H1 (cell line): ENCODE measurements around the gene PRR3. TPM values are rescaled to one million over a fixed set of nuclear protein-coding genes. Genes with fewer than 3 reads are reported as not detected.
"Not testable (repeated sequence)": the region's sequence is repeated elsewhere in the genome, so short reads cannot be mapped to it uniquely, and the experiment has no call there.

ENCODE experiments used
- CTCF ChIA-PET: fragments of 300-600 bp; sonication (Branson Sonifier 250); formaldehyde crosslinking; loops from one replicate; lab custom pipeline; 2021; ENCODE audit not compliant: partially characterized antibody; lab: Charles Lee
- POLR2A ChIA-PET: fragments of 300-600 bp; sonication (Branson Sonifier 250); formaldehyde crosslinking; loops from one replicate; lab custom pipeline; 2021; ENCODE audit warnings: inconsistent platforms; ENCODE audit not compliant: partially characterized antibody; lab: Charles Lee
- DNase-seq, 2 experiments: peaks; one replicate each; pipeline versions ENCODE4 v3.0.0 to v3.0.0-alpha.2; 2010 to 2022; ENCODE audit warnings: low spot score in 2 of 2, low read depth in 1 of 2, mixed read lengths in 1 of 2
- FAIRE-seq: peaks from 2 replicates; lab custom pipeline; 2011; peaks lifted over from hg19 to GRCh38; lab: Jason Lieb, UNC
- H2AFZ ChIP-seq: 2 replicates; pipeline ENCODE4 v1.8.1; 2012; ENCODE audit warnings: low read length, inconsistent platforms
- H2AK5ac ChIP-seq: 2 replicates; pipeline ENCODE4 v1.6.1; 2013; ENCODE audit warnings: low read depth, low read length
- H2BK120ac ChIP-seq: replicated peaks from 2 replicates; pipeline ENCODE3; 2013; ENCODE audit warnings: low read depth, low read length, inconsistent platforms
- H2BK12ac ChIP-seq: 2 replicates; pipeline ENCODE4 v1.6.1; 2013; ENCODE audit warnings: low read depth, low read length
- H2BK15ac ChIP-seq: 2 replicates; pipeline ENCODE4 v1.6.1; 2013; ENCODE audit warnings: low read length
- H2BK20ac ChIP-seq: 2 replicates; pipeline ENCODE4 v1.6.1; 2013; ENCODE audit warnings: low read length
- H2BK5ac ChIP-seq: 2 replicates; pipeline ENCODE4 v1.6.1; 2013; ENCODE audit warnings: low read depth, low read length
- H3K14ac ChIP-seq: 2 replicates; pipeline ENCODE4 v1.6.1; 2013; ENCODE audit warnings: inconsistent platforms; ENCODE audit not compliant: insufficient read length
- H3K18ac ChIP-seq: 2 replicates; pipeline ENCODE4 v1.6.1; 2013; ENCODE audit warnings: low read length; ENCODE audit errors: extremely low read depth
- H3K23ac ChIP-seq: 2 replicates; pipeline ENCODE4 v1.6.1; 2013; ENCODE audit warnings: inconsistent platforms; ENCODE audit not compliant: insufficient read length
- H3K23me2 ChIP-seq: 2 replicates; pipeline ENCODE4 v1.6.1; 2013; ENCODE audit warnings: low read depth, low read length
- H3K27ac ChIP-seq: 2 replicates; pipeline ENCODE4 v1.6.1; 2011; ENCODE audit warnings: low read depth, low read length, inconsistent platforms
- H3K27me3 ChIP-seq, 4 experiments: replicated peaks in 1 of 4; 1 replicate in 1 of 4; 2 replicates in 3 of 4; pipeline versions ENCODE4 v1.6.1 to v1.8.1; 2011 to 2013; ENCODE audit warnings: low read length in 3 of 4, mild to moderate bottlenecking in 3 of 4, inconsistent platforms in 2 of 4, mixed read lengths in 2 of 4, moderate library complexity in 1 of 4; ENCODE audit not compliant: control insufficient read depth in 3 of 4, insufficient read depth in 3 of 4; ENCODE audit errors: extremely low read depth in 1 of 4
- H3K36me3 ChIP-seq, 4 experiments: 2 replicates each; pipeline versions ENCODE4 v1.6.1 to v1.8.1; 2011 to 2013; ENCODE audit warnings: mild to moderate bottlenecking in 4 of 4, low read length in 3 of 4, moderate library complexity in 2 of 4, control low read depth in 1 of 4, inconsistent platforms in 1 of 4; ENCODE audit not compliant: insufficient read depth in 4 of 4, control insufficient read depth in 2 of 4
- H3K4ac ChIP-seq: replicated peaks from 2 replicates; pipeline ENCODE3; 2013; ENCODE audit warnings: low read length, low read depth, mixed read lengths, inconsistent platforms; ENCODE audit not compliant: insufficient read length
- H3K4me1 ChIP-seq, 4 experiments: replicated peaks in 1 of 4; 1 replicate in 1 of 4; 2 replicates in 3 of 4; pipeline versions ENCODE4 v1.6.1 to v1.8.1; 2011 to 2013; ENCODE audit warnings: low read length in 3 of 4, inconsistent platforms in 2 of 4, mixed read lengths in 1 of 4; ENCODE audit not compliant: insufficient read depth in 4 of 4, control insufficient read depth in 3 of 4
- H3K4me2 ChIP-seq, 2 experiments: 2 replicates each; pipeline versions ENCODE4 v1.6.1 to v1.8.1; 2011 to 2013; ENCODE audit warnings: low read depth in 2 of 2, low read length in 2 of 2, control low read depth in 1 of 2, inconsistent platforms in 1 of 2, mild to moderate bottlenecking in 1 of 2; ENCODE audit not compliant: insufficient read depth in 1 of 2
- H3K4me3 ChIP-seq, 4 experiments: fragments of 200-600, 300-600 bp in 1 of 4; sonication (generic), shearing (Covaris generic), sonication (Bioruptor Twin) in 1 of 4; 2 replicates each; pipeline versions ENCODE4 v1.5.1 to v1.8.1; 2011 to 2016; ENCODE audit warnings: low read length in 4 of 4, low read depth in 3 of 4, control low read depth in 2 of 4, inconsistent platforms in 2 of 4, mild to moderate bottlenecking in 2 of 4, mixed read lengths in 1 of 4, moderate library complexity in 1 of 4; ENCODE audit not compliant: insufficient read depth in 2 of 4; ENCODE audit errors: extremely low read depth in 1 of 4
- H3K56ac ChIP-seq: replicated peaks from 2 replicates; pipeline ENCODE3; 2013; ENCODE audit warnings: low read depth, mild to moderate bottlenecking, mixed read lengths, low read length, inconsistent platforms; ENCODE audit not compliant: insufficient read length
- H3K79me1 ChIP-seq: 2 replicates; pipeline ENCODE4 v1.6.1; 2013; ENCODE audit warnings: low read depth, low read length, control low read depth
- H3K79me2 ChIP-seq, 2 experiments: 2 replicates each; pipeline versions ENCODE4 v1.6.1 to v1.8.1; 2012 to 2013; ENCODE audit warnings: low read length in 2 of 2, mild to moderate bottlenecking in 2 of 2, inconsistent platforms in 1 of 2; ENCODE audit not compliant: insufficient read depth in 2 of 2, control insufficient read depth in 1 of 2
- H3K9ac ChIP-seq, 4 experiments: replicated peaks in 1 of 4; 1 replicate in 1 of 4; 2 replicates in 3 of 4; pipeline versions ENCODE4 v1.6.1 to v1.8.1; 2011 to 2013; ENCODE audit warnings: low read depth in 3 of 4, low read length in 3 of 4, control low read depth in 2 of 4, mild to moderate bottlenecking in 2 of 4, moderate library complexity in 2 of 4, inconsistent platforms in 1 of 4; ENCODE audit errors: extremely low read depth in 1 of 4
- H3K9me3 ChIP-seq, 2 experiments: 2 replicates each; pipeline versions ENCODE4 v1.6.1 to v1.8.1; 2012 to 2013; ENCODE audit warnings: mild to moderate bottlenecking in 2 of 2, moderate library complexity in 2 of 2, control low read depth in 1 of 2, inconsistent platforms in 1 of 2, low read depth in 1 of 2, low read length in 1 of 2, mixed read lengths in 1 of 2; ENCODE audit not compliant: insufficient read depth in 2 of 2
- H4K20me1 ChIP-seq, 2 experiments: replicated peaks in 1 of 2; 2 replicates each; pipeline versions ENCODE3 to v1.8.1; 2011 to 2013; ENCODE audit warnings: inconsistent platforms in 2 of 2, low read length in 2 of 2, mild to moderate bottlenecking in 1 of 2; ENCODE audit not compliant: insufficient read depth in 2 of 2, control insufficient read depth in 1 of 2
- H4K5ac ChIP-seq: 2 replicates; pipeline ENCODE4 v1.6.1; 2013; ENCODE audit warnings: low read length, low read depth, mixed read lengths, inconsistent platforms; ENCODE audit not compliant: insufficient read length
- H4K8ac ChIP-seq: 2 replicates; pipeline ENCODE4 v1.8.0; 2013; ENCODE audit warnings: mild to moderate bottlenecking, moderate library complexity, low read length, inconsistent platforms; ENCODE audit not compliant: insufficient read depth; ENCODE audit errors: extremely low read depth
- H4K91ac ChIP-seq: replicated peaks from 2 replicates; pipeline ENCODE3; 2013; ENCODE audit warnings: low read length, mixed read lengths, inconsistent platforms; ENCODE audit not compliant: insufficient read length
- WGBS, 2 experiments: shearing (Covaris generic) in 1 of 2; methylation state at CpG; one replicate each; pipeline versions ENCODE4 v1.1.6 to v1.1.7; 2013 to 2015; ENCODE audit warnings: low lambda C conversion rate in 2 of 2, mixed read lengths in 2 of 2, inconsistent platforms in 1 of 2, low coverage in 1 of 2, missing lambda C conversion rate in 1 of 2; ENCODE audit not compliant: insufficient replicate concordance in 2 of 2, insufficient coverage in 1 of 2, insufficient read length in 1 of 2; ENCODE audit errors: extremely low coverage in 1 of 2, missing lambda C conversion rate in 1 of 2; 5-methylcytosine and 5-hydroxymethylcytosine counted together
- polyA plus RNA-seq, 7 experiments: library from polyadenylated mRNA; depleted of rRNA in 3 of 7; stranded (reverse) in 5 of 7; unstranded in 2 of 7; fragments of >200 nt in 5 of 7; fragments of 200-250 nt in 2 of 7; gene quantifications; 1 replicate in 5 of 7; 2 replicates in 1 of 7; 4 replicates in 1 of 7; pipeline versions ENCODE4 v1.2.1 to v1.2.3, GENCODE V29; 2011 to 2013; ENCODE audit warnings: missing spikeins in 2 of 7, mixed read lengths in 2 of 7
- total RNA-seq: library from RNA; stranded (reverse); fragmentation: NEBNext Ultra II Directional; extraction: Animal tissue kit (Norgen Biotek cat#: 25700); gene quantifications from 2 replicates; pipeline ENCODE4 v1.2.1, GENCODE V29; 2021

PRR3 gene
- total and polyA plus RNA-seq, 2 of the 8 experiments (the other 6 are each of a cell fraction or from before 2014, with no cell fraction given), result 10.5 to 24.2 TPM

GRCh38 chr6:30526444-30526843 is 30.7 kb upstream of the PRR3 start:
- CTCF ChIA-PET, result interaction anchor here (0.7 to 2.3 kb wide), 3 partner anchors 15 to 33 kb away, joined by 4 to 9 read pairs (median 4); no protein-coding TSS in a partner anchor
- H3K9me3 ChIP-seq, DNase-seq, H3K36me3 ChIP-seq, H3K27ac ChIP-seq, H2AFZ ChIP-seq, H3K4me2 ChIP-seq, H3K9ac ChIP-seq, H3K79me1 ChIP-seq, H4K20me1 ChIP-seq, H3K23ac ChIP-seq, H3K14ac ChIP-seq, H3K79me2 ChIP-seq, H3K23me2 ChIP-seq, H2BK20ac ChIP-seq, H2BK120ac ChIP-seq, FAIRE-seq, POLR2A ChIA-PET, H3K4me3 ChIP-seq, H3K4ac ChIP-seq, H4K8ac ChIP-seq, H2BK15ac ChIP-seq, H2BK12ac ChIP-seq, H3K18ac ChIP-seq, H3K56ac ChIP-seq, H3K4me1 ChIP-seq, H4K5ac ChIP-seq, H3K27me3 ChIP-seq, H2AK5ac ChIP-seq, H4K91ac ChIP-seq, H2BK5ac ChIP-seq: not testable (repeated sequence)
- WGBS, 2 experiments, result 98% methylated on average over 3 of the region's 3 CpGs; no CpG with 5 or more reads in 1 of the 2 experiments

- not testable (repeated sequence) for H2AFZ ChIP-seq, H4K5ac ChIP-seq, H4K91ac ChIP-seq, H2BK12ac ChIP-seq, H2AK5ac ChIP-seq, H3K36me3 ChIP-seq, H3K4me1 ChIP-seq, H3K4ac ChIP-seq, DNase-seq, H3K27ac ChIP-seq, H3K23me2 ChIP-seq, H3K79me2 ChIP-seq, H3K4me2 ChIP-seq, H4K8ac ChIP-seq, H2BK20ac ChIP-seq, H3K18ac ChIP-seq, H2BK5ac ChIP-seq, H2BK120ac ChIP-seq, H3K27me3 ChIP-seq, H4K20me1 ChIP-seq, FAIRE-seq, H3K79me1 ChIP-seq, H3K4me3 ChIP-seq, H3K14ac ChIP-seq, H3K9ac ChIP-seq, H3K56ac ChIP-seq, H3K9me3 ChIP-seq, H2BK15ac ChIP-seq, H3K23ac ChIP-seq
- CTCF ChIA-PET, result interaction anchor here (0.7 to 5.0 kb wide), 6 partner anchors 13 to 49 kb away, joined by 3 to 76 read pairs (median 8); no protein-coding TSS in a partner anchor
- WGBS, 2 experiments, result 94% methylated on average over 17 of the region's 17 CpGs; no CpG with 5 or more reads in 1 of the 2 experiments
- POLR2A ChIA-PET, result interaction anchor here (1.4 kb wide), 1 partner anchor 12 kb away, joined by 6 read pairs; no protein-coding TSS in a partner anchor
Observed at GRCh38 chr6:30529349-30529875, 27.7 kb upstream of the PRR3 start.
